ENCODE data around the gene VSX2. TPM values are rescaled to one million over a fixed set of nuclear protein-coding genes. Genes with fewer than 3 reads are reported as not detected.

VSX2 gene
- total RNA-seq, 6 experiments from 2014 or later, result not detected

- Mint-ChIP-seq H3K36me3 (ENCODE audit: low read depth) (no peaks in the 10 kb centered on the region), H3K27ac (no peak overlapping the region), H3K4me3 (no peak overlapping the region), H3K9me3 (no peaks in the 10 kb centered on the region), H3K4me1 (ENCODE audit: low read depth) (no peaks in the 10 kb centered on the region; the same call in 1 of the 2 replicates), H3K27me3 (ENCODE audit: insufficient read depth) (peaks cover 10% of the 10 kb centered on the region)
- DNase-seq, result no peak
- TF ChIP-seq, protein P1, sequence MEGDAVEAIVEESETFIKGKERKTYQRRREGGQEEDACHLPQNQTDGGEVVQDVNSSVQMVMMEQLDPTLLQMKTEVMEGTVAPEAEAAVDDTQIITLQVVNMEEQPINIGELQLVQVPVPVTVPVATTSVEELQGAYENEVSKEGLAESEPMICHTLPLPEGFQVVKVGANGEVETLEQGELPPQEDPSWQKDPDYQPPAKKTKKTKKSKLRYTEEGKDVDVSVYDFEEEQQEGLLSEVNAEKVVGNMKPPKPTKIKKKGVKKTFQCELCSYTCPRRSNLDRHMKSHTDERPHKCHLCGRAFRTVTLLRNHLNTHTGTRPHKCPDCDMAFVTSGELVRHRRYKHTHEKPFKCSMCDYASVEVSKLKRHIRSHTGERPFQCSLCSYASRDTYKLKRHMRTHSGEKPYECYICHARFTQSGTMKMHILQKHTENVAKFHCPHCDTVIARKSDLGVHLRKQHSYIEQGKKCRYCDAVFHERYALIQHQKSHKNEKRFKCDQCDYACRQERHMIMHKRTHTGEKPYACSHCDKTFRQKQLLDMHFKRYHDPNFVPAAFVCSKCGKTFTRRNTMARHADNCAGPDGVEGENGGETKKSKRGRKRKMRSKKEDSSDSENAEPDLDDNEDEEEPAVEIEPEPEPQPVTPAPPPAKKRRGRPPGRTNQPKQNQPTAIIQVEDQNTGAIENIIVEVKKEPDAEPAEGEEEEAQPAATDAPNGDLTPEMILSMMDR (IDR thresholded peaks at IDR 0.05), result no peak
Measured at GRCh38 chr14:74309125-74310022, 70.1 kb downstream of the VSX2 start.

DNA sequence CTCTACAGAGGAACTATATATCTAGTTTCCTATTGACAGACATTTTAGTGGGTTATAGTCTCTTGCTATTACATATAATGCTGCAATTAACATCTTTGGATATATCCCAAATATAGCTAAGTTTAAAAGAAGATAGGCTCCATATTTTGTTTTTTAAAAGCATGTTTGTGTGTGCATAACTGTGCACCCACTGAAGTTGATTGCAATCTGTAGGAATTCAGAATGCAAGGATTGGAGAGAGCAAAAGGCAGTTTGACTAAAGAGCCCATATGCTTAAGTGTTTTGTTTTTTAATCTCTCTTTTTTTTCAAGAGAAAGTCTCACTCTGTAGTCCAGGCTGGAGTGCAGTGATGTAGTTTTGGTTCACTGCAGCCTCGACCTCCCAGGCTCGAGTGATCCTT is 72.9 kb downstream of the VSX2 start:
- Mint-ChIP-seq H3K27me3 (ENCODE audit: insufficient read depth) (peaks cover 10% of the 10 kb centered on the region), H3K36me3 (ENCODE audit: low read depth) (no peaks in the 10 kb centered on the region), H3K4me3 (no peak overlapping the region), H3K4me1 (ENCODE audit: low read depth) (no peaks in the 10 kb centered on the region; the same call in 1 of the 2 replicates), H3K27ac (no peak overlapping the region), H3K9me3 (no peaks in the 10 kb centered on the region)
- no peak for DNase-seq
- TF ChIP-seq, protein P1 (IDR thresholded peaks at IDR 0.05), result no peak

Other genes starting within 250 kb of the VSX2 start
- 10 to 100 TPM in 3 of 6 experiments, 1 to 10 TPM in 3; 9.0 to 11.7 (median 9.7) TPM for gene ENTPD5, start 220.2 kb upstream of the VSX2 start, total RNA-seq (2021; fragmentation: NEBNext Ultra II Directional; extraction: Animal tissue kit (Norgen Biotek cat#: 25700))
- gene BBOF1, start 220.1 kb upstream of the VSX2 start, total RNA-seq (2021; fragmentation: NEBNext Ultra II Directional; extraction: Animal tissue kit (Norgen Biotek cat#: 25700)), result 1 to 10 TPM; 1.6 to 3.0 (median 2.4) TPM
- gene ALDH6A1, start 155.0 kb upstream of the VSX2 start, total RNA-seq (2021; fragmentation: NEBNext Ultra II Directional; extraction: Animal tissue kit (Norgen Biotek cat#: 25700)), result 10 to 100 TPM; 13.3 to 17.7 (median 14.4) TPM
- 10 to 100 TPM in 3 of 6 experiments, 1 to 10 TPM in 3; 9.8 to 12.1 (median 10.1) TPM for gene LIN52, start 154.5 kb upstream of the VSX2 start, total RNA-seq (2021; fragmentation: NEBNext Ultra II Directional; extraction: Animal tissue kit (Norgen Biotek cat#: 25700))
- 10 to 100 TPM; 13.4 to 18.5 (median 15.7) TPM for gene ABCD4, start 63.5 kb downstream of the VSX2 start, total RNA-seq (2021; fragmentation: NEBNext Ultra II Directional; extraction: Animal tissue kit (Norgen Biotek cat#: 25700))
- not detected for gene VRTN, start 109.0 kb downstream of the VSX2 start, total RNA-seq (2021; fragmentation: NEBNext Ultra II Directional; extraction: Animal tissue kit (Norgen Biotek cat#: 25700))
- gene SYNDIG1L, start 186.8 kb downstream of the VSX2 start, total RNA-seq (2021; fragmentation: NEBNext Ultra II Directional; extraction: Animal tissue kit (Norgen Biotek cat#: 25700)), result not detected

Data from HFFc6 (cell line).